ENCODE data around the gene TMEM119. TPM values are rescaled to one million over a fixed set of nuclear protein-coding genes. Genes with fewer than 3 reads are reported as not detected.
A peak's percentile ranks its signal among the peaks of the same experiment; 100 is the strongest.

TMEM119 gene
- total RNA-seq, 1 donor = 83.3 TPM

DNA sequence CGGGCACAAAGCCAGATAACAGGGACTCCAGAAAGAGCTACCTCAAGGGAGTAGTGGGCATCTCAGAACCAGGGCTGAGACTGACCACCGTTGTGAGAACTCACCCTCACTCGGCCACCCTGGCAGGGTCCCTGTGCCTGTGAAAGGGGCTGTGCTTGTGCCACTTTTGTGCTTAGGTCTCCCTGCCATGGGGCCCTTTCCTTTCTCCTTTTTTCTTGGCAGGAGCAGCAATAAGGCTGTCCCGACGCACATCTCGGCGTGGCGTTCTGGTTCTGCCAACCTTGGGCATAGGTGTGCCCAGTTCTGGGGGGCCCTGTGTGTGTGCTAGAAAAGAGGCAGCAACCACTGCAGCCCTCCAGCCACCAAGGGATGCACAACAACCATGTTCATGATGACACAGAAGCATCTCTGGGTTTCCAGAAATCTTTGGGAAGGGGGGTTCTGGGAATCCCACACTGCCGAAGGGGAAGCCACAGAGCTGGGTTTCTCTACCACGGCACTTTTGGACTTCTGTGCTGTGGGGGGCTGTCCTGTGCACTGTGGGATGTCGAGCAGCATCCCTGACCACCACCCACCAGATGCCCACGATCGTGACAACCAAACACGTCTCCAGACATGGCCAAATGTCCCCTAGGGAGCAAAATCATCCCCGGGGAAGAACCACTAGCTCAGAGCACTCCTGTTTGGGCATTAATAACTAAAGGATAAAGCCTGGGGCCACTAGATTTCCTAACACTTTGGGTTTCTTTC, 13.1 kb upstream of the TMEM119 start:
- no peak overlapping the region for H3K4me3 ChIP-seq (ENCODE audit: low read depth, low read length)
- TF ChIP-seq, protein P1, sequence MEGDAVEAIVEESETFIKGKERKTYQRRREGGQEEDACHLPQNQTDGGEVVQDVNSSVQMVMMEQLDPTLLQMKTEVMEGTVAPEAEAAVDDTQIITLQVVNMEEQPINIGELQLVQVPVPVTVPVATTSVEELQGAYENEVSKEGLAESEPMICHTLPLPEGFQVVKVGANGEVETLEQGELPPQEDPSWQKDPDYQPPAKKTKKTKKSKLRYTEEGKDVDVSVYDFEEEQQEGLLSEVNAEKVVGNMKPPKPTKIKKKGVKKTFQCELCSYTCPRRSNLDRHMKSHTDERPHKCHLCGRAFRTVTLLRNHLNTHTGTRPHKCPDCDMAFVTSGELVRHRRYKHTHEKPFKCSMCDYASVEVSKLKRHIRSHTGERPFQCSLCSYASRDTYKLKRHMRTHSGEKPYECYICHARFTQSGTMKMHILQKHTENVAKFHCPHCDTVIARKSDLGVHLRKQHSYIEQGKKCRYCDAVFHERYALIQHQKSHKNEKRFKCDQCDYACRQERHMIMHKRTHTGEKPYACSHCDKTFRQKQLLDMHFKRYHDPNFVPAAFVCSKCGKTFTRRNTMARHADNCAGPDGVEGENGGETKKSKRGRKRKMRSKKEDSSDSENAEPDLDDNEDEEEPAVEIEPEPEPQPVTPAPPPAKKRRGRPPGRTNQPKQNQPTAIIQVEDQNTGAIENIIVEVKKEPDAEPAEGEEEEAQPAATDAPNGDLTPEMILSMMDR (IDR thresholded peaks at IDR 0.05; ENCODE audit: insufficient read depth, low read depth, low read length) = no peak
- DNase-seq (ENCODE audit: low read depth) = no peak

DNA sequence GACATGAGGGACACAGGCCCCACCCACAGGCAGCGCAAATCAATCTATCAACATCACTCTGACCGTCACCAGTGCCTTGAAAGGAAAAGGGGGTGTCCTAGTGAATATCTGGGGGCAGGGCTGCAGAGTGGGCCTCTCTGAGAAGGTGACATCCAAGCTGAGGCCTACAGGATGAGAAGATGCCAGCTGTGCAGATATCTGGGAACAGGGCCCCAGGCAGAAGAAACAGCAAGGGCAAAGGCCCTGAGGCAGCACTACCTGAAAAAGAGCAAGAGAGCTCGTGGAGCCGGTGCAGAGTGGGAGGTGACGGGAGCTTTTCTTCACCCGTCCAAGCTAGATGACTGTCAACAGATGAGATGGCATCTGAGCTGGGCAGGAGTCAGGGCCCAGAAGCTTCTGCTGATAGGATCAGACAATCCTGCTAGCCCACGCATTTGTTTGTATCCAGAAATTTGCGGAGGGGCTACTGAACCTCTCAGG, 12.5 kb upstream of the TMEM119 start:
- H3K4me3 ChIP-seq (ENCODE audit: low read depth, low read length) = no peak overlapping the region
- TF ChIP-seq, protein P1 (IDR thresholded peaks at IDR 0.05; ENCODE audit: insufficient read depth, low read depth, low read length) = no peak
- DNase-seq (ENCODE audit: low read depth) = no peak

DNA sequence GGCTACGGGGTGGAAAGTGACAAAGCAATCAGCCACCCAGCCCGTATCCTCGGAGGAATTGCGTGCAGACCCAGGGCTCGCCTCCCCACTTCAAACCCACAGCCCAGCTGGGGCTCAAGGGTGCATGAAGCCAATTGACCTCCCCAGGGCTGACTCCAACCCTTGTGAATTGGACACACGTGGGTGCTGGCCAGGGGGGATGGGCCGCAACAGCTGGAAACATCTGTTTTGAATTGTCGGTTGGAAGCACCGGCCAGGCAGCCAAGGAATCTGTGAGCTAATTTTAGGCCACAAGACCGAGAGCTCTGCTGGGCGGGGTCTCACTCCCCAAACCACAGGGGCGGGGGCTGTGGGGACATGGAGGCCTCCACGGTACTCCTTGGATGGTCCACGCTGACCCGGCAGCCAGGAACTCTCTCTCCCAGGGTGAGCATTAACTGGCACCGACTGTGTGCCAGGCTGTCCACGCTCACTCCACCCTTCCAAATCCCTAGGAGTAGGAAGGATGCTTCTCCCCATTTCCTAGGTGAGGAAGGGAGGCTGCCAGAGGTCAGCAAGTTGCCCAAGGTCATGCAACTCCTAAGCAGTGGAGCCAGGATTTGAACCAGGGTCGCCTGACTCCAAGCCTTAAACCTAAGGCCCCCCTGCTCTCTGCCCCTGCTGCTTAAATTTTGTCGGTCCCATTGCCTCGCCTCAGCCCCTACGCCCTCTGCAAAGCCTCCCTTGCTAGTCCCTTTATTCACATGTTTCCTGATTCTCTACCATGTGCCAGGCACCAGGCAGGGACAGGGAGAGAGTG, 11.9 kb upstream of the TMEM119 start:
- DNase-seq (ENCODE audit: low read depth) = peak; percentile 97
- TF ChIP-seq, protein P1 (IDR thresholded peaks at IDR 0.05; ENCODE audit: insufficient read depth, low read depth, low read length) = no peak
- H3K4me3 ChIP-seq (ENCODE audit: low read depth, low read length) = no peak overlapping the region

DNA sequence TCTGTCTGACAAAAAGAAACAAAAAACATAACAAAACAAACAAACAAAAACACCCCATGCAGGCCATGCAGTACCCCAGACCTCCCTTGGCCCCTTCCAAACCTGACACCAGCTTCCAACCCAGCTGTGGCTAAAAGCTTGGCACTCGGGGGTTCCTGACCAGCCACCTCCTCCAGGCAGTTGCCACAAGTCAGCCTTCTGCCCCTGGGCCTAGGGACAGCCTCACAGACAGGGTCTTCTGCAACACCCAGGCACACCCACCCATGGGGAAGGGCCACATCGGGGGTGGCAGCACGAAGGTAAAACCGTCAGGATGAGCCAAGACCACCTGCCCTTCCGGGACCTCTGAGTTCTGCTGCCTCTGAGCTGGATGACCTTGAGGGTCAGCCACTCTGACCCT, 10.7 kb upstream of the TMEM119 start:
- no peak for DNase-seq (ENCODE audit: low read depth)
- TF ChIP-seq, protein P1 (IDR thresholded peaks at IDR 0.05; ENCODE audit: insufficient read depth, low read depth, low read length) = no peak
- no peak overlapping the region for H3K4me3 ChIP-seq (ENCODE audit: low read depth, low read length)

DNA sequence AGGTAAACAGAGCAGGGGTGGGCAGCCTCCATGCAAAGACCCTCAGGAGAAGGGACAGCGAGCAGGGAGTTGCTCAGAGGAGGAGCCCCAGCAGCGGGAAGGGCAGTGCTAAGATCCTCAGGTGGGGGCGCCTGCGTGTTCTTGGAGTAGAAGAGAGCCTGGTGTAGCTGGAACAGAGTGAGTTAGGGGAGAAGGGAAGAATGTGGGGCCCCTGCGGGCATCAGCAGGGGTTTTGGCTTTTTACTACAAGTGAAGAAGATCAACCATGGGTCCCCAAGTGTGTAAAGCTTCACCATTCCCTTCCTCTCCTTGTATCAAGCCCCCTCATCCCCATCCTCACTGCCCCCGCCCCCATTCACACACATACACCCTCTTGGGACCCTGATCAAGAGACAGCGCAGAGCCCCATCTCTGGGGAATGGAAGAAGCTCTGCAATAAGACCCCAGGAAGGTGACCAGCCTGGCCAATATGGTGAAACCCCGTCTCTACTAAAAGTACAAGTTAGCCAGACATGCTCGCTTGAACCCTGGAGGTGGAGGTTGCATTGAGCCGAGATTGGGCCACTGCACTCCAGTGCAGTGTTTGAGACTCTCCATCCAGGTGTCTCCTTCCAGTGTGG, 10.2 kb upstream of the TMEM119 start:
- TF ChIP-seq, protein P1 (IDR thresholded peaks at IDR 0.05; ENCODE audit: insufficient read depth, low read depth, low read length) = no peak
- no peak for DNase-seq (ENCODE audit: low read depth)
- no peak overlapping the region for H3K4me3 ChIP-seq (ENCODE audit: low read depth, low read length)

DNA sequence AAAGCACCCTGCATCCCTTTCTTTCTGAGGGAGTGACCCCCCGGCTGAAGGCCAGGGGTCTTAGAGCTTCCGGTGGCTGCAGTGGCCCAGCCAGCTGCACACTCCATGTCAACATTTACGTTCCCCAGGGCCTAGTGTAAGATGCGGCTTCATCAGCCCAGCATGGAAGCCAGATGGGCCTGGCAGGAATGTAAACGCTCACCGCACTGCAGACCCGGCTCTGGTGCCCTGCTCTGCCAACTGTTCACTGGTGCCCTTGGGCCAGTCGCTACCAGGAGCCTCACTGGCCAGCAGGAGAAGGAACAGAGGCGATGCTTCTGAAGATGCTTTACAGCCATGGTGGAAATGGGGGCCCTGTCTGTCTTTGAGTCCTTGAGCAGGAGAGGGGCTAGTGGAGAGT, 8.6 kb upstream of the TMEM119 start:
- TF ChIP-seq, protein P1 (IDR thresholded peaks at IDR 0.05; ENCODE audit: insufficient read depth, low read depth, low read length) = no peak
- DNase-seq (ENCODE audit: low read depth) = peak; percentile 51

More for the DNA sequence above, 8.6 kb upstream of the TMEM119 start:
- no peak overlapping the region for H3K4me3 ChIP-seq (ENCODE audit: low read depth, low read length)
